RPMI8226 (cell line): ENCODE results near the gene CYP4B1.
A peak's percentile ranks its signal among the peaks of the same experiment; 100 is the strongest.

Experiments used
- DNase-seq: peaks from one replicate; pipeline ENCODE4 v3.0.0-alpha.2; 2015

Gene CYP4B1

GRCh38 chr1:46797696-46798470 lies 963 bp upstream of the CYP4B1 start:
- DNase-seq, result no peak

DNA sequence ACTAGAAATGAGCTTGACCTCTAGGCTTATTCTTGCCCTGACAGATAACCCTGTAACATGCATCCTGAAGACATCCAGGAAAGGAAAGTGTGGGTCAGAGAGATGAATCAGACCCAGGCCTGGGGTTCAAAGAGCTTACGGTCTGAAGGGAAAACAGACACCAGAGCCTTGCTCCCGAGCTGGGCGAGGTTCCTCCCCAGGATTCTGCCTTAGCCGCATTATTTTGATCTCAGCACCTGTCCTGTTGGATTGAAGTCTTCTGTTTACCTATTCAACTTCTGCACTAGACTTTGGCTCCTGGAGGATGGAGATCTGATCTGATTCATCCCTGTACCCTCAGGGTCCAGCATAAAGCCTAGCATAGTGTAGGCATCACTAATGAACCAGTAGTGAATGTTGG lies 1.9 kb downstream of the CYP4B1 start:
- no peak for DNase-seq

DNA sequence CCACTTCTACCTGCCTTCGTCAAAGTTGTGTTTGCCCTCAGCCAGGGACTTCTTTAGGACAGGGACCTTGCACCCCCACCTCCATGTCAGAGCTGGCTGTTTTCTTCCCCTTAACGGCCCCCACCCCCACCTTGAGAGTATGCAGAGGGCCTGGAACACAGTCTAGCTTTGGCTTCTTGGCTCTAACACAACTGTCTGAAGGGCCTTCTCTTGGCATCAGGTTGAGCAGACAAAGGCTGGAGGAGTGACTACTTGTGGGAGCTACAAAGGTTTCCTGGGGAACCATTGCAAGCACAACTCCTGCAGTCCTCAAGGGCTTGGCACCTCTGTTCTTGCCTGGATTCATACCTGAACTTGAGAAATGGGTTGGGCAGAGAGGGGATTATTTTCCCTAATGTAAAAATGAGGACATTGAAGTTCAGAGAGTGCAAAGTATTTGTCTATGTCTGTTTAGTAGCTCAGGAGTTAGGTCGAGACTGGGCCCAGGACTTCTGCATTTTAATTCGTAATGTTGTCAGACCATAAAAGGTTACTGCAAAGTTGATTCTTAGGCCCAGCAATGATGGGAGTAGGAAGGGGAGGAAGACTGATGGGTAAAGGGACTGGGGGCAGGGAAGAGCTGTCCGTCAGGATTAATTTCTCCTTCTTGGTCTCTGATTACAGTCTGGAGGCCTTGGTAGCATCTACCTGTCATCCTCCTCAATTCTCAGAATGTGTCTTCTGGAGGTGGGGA lies 2.6 kb downstream of the CYP4B1 start:
- DNase-seq, result no peak

DNA sequence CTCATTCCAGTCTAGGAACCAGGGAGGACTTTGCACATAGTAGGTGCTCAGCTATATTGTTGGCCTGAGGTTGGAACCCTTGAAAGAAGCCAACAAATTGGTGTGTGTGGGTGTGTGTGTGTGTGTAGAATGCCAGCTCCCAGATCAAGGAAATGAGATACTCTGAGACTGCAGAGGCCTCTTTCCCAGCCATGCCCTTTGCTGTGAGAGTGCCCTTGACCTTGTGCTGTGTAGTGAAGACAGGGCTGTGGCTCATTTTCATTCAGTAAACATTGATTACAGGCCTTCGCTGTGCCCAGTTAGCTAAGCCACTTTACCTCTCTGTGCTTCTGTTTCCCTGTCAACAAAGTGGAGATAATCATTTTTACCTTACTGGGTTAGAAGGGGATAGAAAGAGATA lies 3.2 kb downstream of the CYP4B1 start:
- no peak for DNase-seq

DNA sequence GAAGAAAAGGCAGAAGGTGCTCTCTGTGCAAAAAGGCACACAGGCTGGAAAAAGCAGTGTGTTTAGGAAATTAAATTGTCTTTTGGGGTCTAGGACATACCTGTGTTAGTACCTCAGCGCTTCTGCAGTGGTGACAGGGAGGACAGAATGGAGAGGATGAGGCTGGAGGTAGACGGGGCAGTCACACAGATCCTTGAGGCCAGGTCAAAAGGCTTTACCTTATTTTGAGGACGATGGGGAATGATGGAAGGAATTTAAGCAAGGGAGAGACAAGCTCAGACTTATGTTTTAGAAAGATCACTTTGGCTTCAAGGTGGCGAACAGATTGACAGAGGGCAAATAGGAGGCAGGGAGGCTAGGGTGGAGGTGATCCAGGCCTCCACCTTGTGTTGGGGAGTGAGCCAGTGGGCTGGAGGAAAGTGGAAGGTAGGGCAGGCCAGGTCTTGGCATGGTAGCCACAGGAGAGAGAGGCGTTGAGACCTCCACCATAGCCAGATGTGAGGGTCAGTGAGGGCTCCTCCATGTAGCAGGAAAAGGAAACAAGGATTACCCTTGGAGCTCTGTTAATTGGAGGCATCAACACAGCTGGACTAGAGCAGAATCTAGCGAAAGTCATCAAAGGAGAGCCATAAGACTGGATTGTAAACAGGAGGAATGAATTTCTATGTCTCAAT lies 4.2 kb downstream of the CYP4B1 start:
- DNase-seq, result no peak

DNA sequence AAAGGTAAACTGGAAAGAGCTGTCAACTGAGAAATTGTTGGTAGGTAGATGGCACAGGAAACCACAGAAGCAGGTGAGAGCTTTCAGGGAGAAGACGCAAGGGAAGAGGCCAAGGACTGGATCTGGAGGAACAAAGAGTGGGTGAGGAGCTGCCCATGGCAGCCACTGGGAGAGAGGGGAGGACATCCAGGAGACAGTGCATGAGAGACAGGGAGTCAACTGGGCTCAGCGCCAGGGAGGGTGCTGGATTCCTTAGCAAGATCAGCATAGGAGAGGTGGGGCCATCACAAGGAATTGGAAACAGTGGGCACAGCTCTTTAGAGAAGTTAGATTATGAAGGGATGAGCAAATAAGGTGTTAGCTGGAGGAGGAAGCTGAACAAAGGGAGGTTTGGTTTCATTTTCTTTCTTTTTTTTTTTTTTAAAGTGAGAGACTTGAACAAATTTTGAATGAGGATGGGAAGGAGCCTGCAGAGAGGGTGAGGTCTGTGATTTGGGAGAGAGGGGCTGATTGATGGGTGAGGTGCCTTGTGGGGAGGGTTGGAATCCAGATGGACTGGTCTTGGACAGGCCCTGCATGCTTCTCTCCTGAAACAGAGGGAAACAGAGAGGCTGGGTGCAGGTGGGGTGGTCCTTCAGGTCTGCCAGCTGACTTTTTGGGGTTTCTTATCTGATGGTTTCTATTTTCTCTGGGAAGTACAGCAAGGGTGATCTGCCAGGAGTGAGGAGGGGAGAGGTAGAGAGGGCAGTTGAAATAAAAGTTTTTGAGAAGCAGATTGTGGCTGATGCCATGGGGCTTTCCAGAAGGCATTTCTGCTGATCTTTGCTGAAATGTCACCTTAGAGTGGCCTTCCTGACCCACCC lies 5.4 kb downstream of the CYP4B1 start:
- DNase-seq, result peak; percentile 3

- DNase-seq, result peak; percentile 1
Observed at GRCh38 chr1:46804926-46805325, 6.1 kb downstream of the CYP4B1 start.

DNA sequence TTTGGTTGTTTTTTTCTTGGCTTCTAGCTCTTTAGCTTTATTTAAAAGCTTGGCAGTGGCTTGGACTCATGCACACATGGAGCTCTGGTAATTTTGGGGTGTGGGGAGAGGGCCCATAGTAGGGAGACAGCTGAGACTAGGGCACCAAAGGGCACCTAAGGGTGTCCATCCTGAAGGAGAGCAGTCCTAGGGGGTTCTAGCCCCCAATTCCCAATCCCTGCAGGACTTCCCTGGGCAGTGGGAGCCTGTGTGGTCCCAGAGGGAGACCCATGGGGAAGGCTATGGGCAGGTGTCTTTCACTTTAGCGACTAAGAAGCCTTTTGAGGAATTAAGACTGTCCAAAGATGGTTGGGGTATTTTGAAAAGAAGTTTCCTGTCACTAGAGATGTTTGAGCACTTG lies 6.9 kb downstream of the CYP4B1 start:
- no peak for DNase-seq

GRCh38 chr1:46806196-46807020 lies 7.6 kb downstream of the CYP4B1 start:
- no peak for DNase-seq

- DNase-seq, result no peak
Observed at GRCh38 chr1:46807046-46807972, 8.5 kb downstream of the CYP4B1 start.

GRCh38 chr1:46809071-46809470 lies 10.2 kb downstream of the CYP4B1 start:
- DNase-seq, result no peak

GRCh38 chr1:46809904-46810303 lies 11.1 kb downstream of the CYP4B1 start:
- no peak for DNase-seq

DNA sequence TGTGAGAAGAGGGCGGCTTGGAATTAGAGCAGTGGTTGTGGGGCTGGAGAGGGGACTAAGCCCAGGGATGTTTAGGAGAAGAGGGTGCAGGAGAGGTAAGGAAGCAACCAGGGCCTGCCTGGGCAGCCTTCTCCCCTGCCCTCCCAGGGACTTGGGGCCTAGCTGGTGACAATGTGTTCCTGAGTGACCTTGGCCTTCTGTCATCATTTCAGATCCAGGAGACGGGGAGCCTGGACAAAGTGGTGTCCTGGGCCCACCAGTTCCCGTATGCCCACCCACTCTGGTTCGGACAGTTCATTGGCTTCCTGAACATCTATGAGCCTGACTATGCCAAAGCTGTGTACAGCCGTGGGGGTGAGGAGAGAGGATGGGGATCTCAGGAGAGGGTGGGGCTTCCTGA lies 11.8 kb downstream of the CYP4B1 start:
- DNase-seq, result no peak

GRCh38 chr1:46811053-46811452 lies 12.2 kb downstream of the CYP4B1 start:
- no peak for DNase-seq

- DNase-seq, result no peak
Observed at GRCh38 chr1:46812065-46812963, 13.5 kb downstream of the CYP4B1 start.

- no peak for DNase-seq
Observed at GRCh38 chr1:46812996-46813857, 14.4 kb downstream of the CYP4B1 start.

DNA sequence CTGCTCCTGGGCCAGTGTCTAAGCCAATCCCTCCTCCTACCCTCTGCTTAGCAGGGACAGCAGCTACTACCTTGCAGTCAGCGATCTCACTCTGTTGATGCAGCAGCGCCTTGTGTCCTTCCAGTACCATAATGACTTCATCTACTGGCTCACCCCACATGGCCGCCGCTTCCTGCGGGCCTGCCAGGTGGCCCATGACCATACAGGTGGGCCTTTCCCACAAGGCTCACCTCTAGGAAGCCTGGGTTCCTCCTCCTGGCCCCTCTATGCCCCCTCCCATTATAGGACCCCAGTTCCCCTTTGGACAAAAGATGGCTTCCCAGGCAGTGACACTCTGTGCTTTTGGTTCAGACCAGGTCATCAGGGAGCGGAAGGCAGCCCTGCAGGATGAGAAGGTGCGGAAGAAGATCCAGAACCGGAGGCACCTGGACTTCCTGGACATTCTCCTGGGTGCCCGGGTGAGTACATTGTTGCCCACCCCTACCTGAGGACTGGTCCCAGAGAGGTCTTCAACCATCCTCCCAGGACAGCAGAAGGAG lies 15.1 kb downstream of the CYP4B1 start:
- DNase-seq, result no peak

DNA sequence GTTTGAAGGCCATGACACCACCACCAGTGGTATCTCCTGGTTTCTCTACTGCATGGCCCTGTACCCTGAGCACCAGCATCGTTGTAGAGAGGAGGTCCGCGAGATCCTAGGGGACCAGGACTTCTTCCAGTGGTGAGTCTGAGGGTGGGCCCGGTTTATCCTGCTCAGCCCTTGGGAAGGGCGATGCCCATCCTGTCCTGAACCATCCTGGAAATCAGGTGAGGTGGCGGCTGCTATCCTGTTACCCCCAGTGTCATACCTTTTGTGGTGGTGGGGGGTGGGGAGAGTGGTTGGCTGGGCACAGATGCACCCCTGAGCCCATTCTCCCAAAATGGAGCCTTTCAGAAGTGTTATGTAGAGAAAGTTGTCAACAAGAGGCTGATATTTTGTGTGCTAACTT lies 16.3 kb downstream of the CYP4B1 start:
- no peak for DNase-seq
